HepG2 (cell line): ENCODE data around the gene TMED6. TPM values are rescaled to one million over a fixed set of nuclear protein-coding genes. Genes with fewer than 3 reads are reported as not detected.

Experiments
- BHLHE40 ChIP-seq: IDR thresholded peaks from 2 replicates; pipeline ENCODE4 v1.6.1; 2011; ENCODE audit warnings: low read length, improper control_type of control experiment
- DR1 ChIP-seq: sonication (generic); formaldehyde crosslinking; IDR thresholded peaks from 2 replicates; pipeline ENCODE4 v1.8.0; 2021; ENCODE audit warnings: mild to moderate bottlenecking, missing genetic modification reagents, inconsistent platforms
- E2F5 ChIP-seq: sonication (generic); formaldehyde crosslinking; conservative IDR thresholded peaks from 2 replicates; pipeline ENCODE4 v1.4.0; 2020; ENCODE audit warnings: missing genetic modification reagents
- GATA4 ChIP-seq: sonication (generic); IDR thresholded peaks from 2 replicates; pipeline ENCODE4 v1.6.1; 2016; ENCODE audit warnings: antibody characterized with exemption, low read depth, borderline replicate concordance
- GFI1 ChIP-seq: sonication (generic); formaldehyde crosslinking; IDR thresholded peaks from 2 replicates; pipeline ENCODE4 v1.5.0; 2020; ENCODE audit warnings: missing genetic modification reagents, mild to moderate bottlenecking, borderline replicate concordance
- HOMEZ ChIP-seq: IDR thresholded peaks from 2 replicates; pipeline ENCODE4 v1.6.1; 2016; ENCODE audit warnings: low read depth
- JUND ChIP-seq: sonication (generic); formaldehyde crosslinking; IDR thresholded peaks from 2 replicates; pipeline ENCODE4 v1.8.0; 2022; ENCODE audit warnings: mild to moderate bottlenecking, missing genetic modification reagents
- KDM2A ChIP-seq: sonication (generic); formaldehyde crosslinking; IDR thresholded peaks from 2 replicates; pipeline ENCODE4 v1.4.0; 2020; ENCODE audit warnings: low read depth, missing genetic modification reagents, borderline replicate concordance
- LRRFIP1 ChIP-seq: sonication (generic); formaldehyde crosslinking; conservative IDR thresholded peaks from 2 replicates; pipeline ENCODE4 v1.4.0; 2020; ENCODE audit warnings: missing genetic modification reagents
- NKX3-1 ChIP-seq: sonication (generic); formaldehyde crosslinking; IDR thresholded peaks from 2 replicates; pipeline ENCODE4 v1.5.0; 2020; ENCODE audit warnings: missing genetic modification reagents
- PHF20 ChIP-seq: sonication (generic); formaldehyde crosslinking; IDR thresholded peaks from 2 replicates; pipeline ENCODE4 v1.5.0; 2020; ENCODE audit warnings: mild to moderate bottlenecking, missing genetic modification reagents
- RORA ChIP-seq: sonication (generic); formaldehyde crosslinking; IDR thresholded peaks from 2 replicates; pipeline ENCODE4 v1.5.0; 2020; ENCODE audit warnings: mild to moderate bottlenecking, missing genetic modification reagents, moderate library complexity
- SOX5 ChIP-seq: IDR thresholded peaks from 2 replicates; pipeline ENCODE4 v1.6.1; 2016; ENCODE audit warnings: borderline replicate concordance
- ZNF18 ChIP-seq: sonication (generic); formaldehyde crosslinking; IDR thresholded peaks from 2 replicates; pipeline ENCODE4 v1.8.0; 2022; ENCODE audit warnings: mild to moderate bottlenecking, missing genetic modification reagents; ENCODE audit not compliant: insufficient replicate concordance
- ZNF230 ChIP-seq: sonication (generic); formaldehyde crosslinking; IDR thresholded peaks from 2 replicates; pipeline ENCODE4 v1.4.0; 2020; ENCODE audit warnings: mild to moderate bottlenecking, missing genetic modification reagents
- ZNF24 ChIP-seq: fragments of 450-650 bp; IDR thresholded peaks from 2 replicates; pipeline ENCODE4 v1.6.1; 2017; ENCODE audit warnings: antibody characterized with exemption, mild to moderate bottlenecking
- ZNF512 ChIP-seq: sonication (generic); formaldehyde crosslinking; IDR thresholded peaks from 2 replicates; pipeline ENCODE4 v1.4.0; 2020; ENCODE audit warnings: mild to moderate bottlenecking, missing genetic modification reagents
- ZNF569 ChIP-seq: sonication (generic); formaldehyde crosslinking; IDR thresholded peaks from 2 replicates; pipeline ENCODE4 v1.5.0; 2020; ENCODE audit warnings: mild to moderate bottlenecking, missing genetic modification reagents, moderate library complexity, borderline replicate concordance
- ZNF746 ChIP-seq: sonication (generic); formaldehyde crosslinking; IDR thresholded peaks from 2 replicates; pipeline ENCODE4 v1.8.0; 2022; ENCODE audit warnings: mild to moderate bottlenecking, missing genetic modification reagents
- ZNF775 ChIP-seq: sonication (generic); formaldehyde crosslinking; IDR thresholded peaks from 2 replicates; pipeline ENCODE4 v1.4.0; 2020; ENCODE audit warnings: missing genetic modification reagents, mild to moderate bottlenecking, moderate library complexity, borderline replicate concordance
- polyA plus RNA-seq, 8 experiments: library from polyadenylated mRNA; depleted of rRNA in 3 of 8; stranded (reverse) in 7 of 8; unstranded in 1 of 8; fragments of >200 nt; fragmentation: Illumina TruSeq in 4 of 8; extraction: Trizol in 4 of 8; gene quantifications; 2 replicates each; pipeline versions ENCODE4 v1.2.1 to v1.2.3, GENCODE V29; 2011 to 2016; ENCODE audit warnings: low read depth in 4 of 8, missing spikeins in 1 of 8, mixed read lengths in 1 of 8; ENCODE audit not compliant: insufficient read depth in 1 of 8
- total RNA-seq, 5 experiments: library from RNA; depleted of rRNA; stranded (reverse); fragments of >200 nt; fragmentation: Illumina TruSeq; extraction: Trizol; gene quantifications; 2 replicates each; pipeline ENCODE4 v1.2.3, GENCODE V29; 2016; ENCODE audit warnings: low read depth in 1 of 5

TMED6 gene
- total and polyA plus RNA-seq, 2 of the 13 experiments (the other 11 are each of a cell fraction or from before 2014, with no cell fraction given) = 9.8 to 14.4 TPM

- peak; percentile 90 for TF ChIP-seq E2F5 (CRISPR knock-in tag)
- TF ChIP-seq ZNF18 (CRISPR knock-in tag) = no peak
- TF ChIP-seq ZNF746 = peak; percentile 32; the same call in 1 of the 2 replicates
- peak; percentile 65; the same call in 1 of the 2 replicates for TF ChIP-seq HOMEZ (CRISPR knock-in tag)
- 0 out of 2 replicates have a peak, but pooled peaks have one; percentile 87 for TF ChIP-seq ZNF512 (CRISPR knock-in tag)
- 0 out of 2 replicates have a peak, but pooled peaks have one; percentile 3 for TF ChIP-seq BHLHE40
- TF ChIP-seq ZNF24 = no peak
- peak; percentile 73; the same call in 1 of the 2 replicates for TF ChIP-seq SOX5 (CRISPR knock-in tag)
- TF ChIP-seq RORA (CRISPR knock-in tag) = no peak
- TF ChIP-seq ZNF775 (CRISPR knock-in tag) = no peak
- peak; percentile 43; the same call in 1 of the 2 replicates for TF ChIP-seq GATA4
- no peak for TF ChIP-seq LRRFIP1 (CRISPR knock-in tag)
- no peak for TF ChIP-seq ZNF230 (CRISPR knock-in tag)
- TF ChIP-seq PHF20 (CRISPR knock-in tag) = peak; percentile 89
- TF ChIP-seq GFI1 (CRISPR knock-in tag) = peak; percentile 80; the same call in 1 of the 2 replicates
- peak; percentile 25; the same call in 1 of the 2 replicates for TF ChIP-seq JUND
- peak; percentile 61; the same call in 1 of the 2 replicates for TF ChIP-seq NKX3-1 (CRISPR knock-in tag)
- peak; percentile 99 for TF ChIP-seq KDM2A
- no peak for TF ChIP-seq ZNF569
- peak; percentile 91 for TF ChIP-seq DR1 (CRISPR knock-in tag)
These were observed 21.1 kb downstream of the TMED6 start, which contains the start of gene PDF (continued) for GRCh38 chr16:69330286-69331109.
